NCI-H226 (cell line): Measurements from ENCODE around the gene ANP32B.
"Not testable (repeated sequence)": the region's sequence is repeated elsewhere in the genome, so short reads cannot be mapped to it uniquely, and the experiment has no call there.

ENCODE experiments used
- DNase-seq: peaks from one replicate; pipeline ENCODE4 v3.0.0-alpha.2; 2015

ANP32B gene

GRCh38 chr9:97994703-97995102 lies 11.6 kb downstream of the ANP32B start:
- no peak for DNase-seq

DNA sequence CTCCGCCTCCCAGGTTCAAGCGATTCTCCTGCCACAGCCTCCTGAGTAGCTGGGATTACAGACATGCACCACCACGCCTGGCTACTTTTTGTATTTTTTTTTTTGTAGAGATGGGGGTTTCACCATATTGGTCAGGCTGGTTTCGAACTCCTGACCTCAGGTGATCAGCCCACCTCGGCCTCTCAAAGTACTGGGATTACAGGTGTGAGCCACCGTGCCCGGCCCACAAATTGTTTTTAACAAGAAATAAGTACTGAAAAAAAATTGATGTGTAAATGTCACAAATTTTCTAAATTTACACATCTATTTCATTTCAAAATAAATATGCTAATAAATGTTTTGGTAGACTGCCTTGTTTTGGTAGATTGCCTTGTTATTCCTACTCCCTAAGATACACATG lies 13.5 kb downstream of the ANP32B start:
- DNase-seq = not testable (repeated sequence)

DNA sequence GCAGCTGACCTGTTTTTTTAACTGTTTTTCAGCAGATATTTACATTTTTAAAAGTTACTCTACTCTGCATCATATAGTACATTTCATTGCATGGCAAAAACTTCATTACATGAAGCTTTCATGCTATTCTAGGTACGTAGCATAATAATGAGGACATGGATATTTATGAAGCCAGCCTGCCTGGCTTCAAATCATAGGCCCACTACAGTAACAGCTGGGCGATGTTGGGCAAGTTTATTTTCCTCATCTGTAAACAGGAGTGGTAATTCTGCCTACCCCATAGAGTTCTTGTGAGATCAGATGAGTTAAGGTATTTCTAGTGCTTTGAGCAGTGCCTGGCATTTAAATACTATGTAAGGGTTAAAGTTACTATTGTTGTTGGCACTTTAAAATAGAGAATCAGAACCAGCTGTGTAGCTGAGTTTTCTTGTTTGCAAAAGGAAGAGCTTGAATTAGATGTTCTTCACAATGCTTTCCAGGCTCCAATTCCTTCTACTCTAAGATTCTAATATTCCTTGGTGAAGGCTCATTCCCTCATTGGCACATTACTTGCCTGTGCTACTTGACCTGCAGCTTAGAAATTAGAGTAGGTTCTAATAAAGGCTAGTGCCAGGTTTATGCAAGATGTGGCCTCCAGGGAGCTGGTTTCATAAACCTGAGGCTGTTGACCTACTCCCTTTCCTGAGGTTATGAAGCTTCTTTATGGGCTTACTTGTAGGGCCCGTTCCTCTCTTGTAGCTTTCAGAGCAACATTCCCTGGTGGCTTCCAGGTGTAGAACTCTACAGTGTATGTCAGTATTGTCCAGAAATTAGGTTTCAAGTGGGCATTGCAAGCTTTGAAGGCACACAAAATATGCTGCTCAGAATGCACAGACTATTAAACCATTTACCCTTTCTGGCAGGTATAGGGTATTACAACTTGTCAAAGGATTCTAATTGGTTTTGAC lies 14.5 kb downstream of the ANP32B start:
- DNase-seq = no peak

- DNase-seq = no peak
Measured at GRCh38 chr9:98002808-98003207, 19.7 kb downstream of the ANP32B start.

- no peak for DNase-seq
Measured at GRCh38 chr9:98006127-98006796, 23.1 kb downstream of the ANP32B start.

- DNase-seq = no peak
Measured at GRCh38 chr9:98007251-98007928, 24.2 kb downstream of the ANP32B start.

- no peak for DNase-seq
Measured at GRCh38 chr9:98008764-98009163, 25.6 kb downstream of the ANP32B start.

DNA sequence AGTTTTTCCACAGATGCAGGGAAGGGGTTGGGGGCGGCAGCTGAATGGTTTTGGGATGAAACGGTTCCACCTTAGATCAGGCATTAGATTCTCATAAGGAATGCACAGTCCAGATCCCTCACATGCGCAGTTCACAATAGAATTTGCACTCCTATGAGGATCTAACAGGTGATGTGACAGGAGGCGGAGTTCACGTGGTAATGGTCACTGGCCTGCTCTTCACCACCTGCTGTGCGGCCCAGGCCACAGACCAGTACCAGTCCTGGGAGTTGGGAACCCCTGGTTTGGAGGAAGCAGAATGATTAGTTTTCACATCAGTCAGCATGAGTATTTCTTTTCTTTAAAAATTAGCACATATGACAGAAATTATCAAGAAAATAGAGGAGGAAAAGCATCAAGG lies 26.3 kb downstream of the ANP32B start:
- no peak for DNase-seq

DNA sequence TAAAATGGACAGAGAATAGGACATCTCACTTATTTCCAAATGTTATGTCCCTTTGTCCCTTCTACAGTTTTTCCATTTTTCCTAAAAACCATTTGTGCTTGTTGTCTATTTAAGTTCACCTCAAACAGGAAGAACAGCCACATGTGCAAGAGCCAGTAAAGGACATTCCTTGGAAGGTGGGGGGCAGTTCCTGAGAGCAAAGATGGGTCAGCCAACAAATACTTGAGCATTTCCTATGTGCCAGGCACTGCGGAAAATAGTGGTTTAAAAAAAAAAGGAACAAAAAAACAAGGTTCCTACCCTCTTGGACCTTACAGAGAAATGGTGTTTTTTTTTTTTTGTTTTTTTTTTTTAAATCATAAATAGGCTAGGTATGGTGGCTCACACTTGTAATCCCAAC lies 26.8 kb downstream of the ANP32B start:
- peak; percentile 17 for DNase-seq

GRCh38 chr9:98010445-98010844 lies 27.3 kb downstream of the ANP32B start:
- peak; percentile 84 for DNase-seq

- no peak for DNase-seq
Measured at GRCh38 chr9:98011122-98011521, 28.0 kb downstream of the ANP32B start.

DNA sequence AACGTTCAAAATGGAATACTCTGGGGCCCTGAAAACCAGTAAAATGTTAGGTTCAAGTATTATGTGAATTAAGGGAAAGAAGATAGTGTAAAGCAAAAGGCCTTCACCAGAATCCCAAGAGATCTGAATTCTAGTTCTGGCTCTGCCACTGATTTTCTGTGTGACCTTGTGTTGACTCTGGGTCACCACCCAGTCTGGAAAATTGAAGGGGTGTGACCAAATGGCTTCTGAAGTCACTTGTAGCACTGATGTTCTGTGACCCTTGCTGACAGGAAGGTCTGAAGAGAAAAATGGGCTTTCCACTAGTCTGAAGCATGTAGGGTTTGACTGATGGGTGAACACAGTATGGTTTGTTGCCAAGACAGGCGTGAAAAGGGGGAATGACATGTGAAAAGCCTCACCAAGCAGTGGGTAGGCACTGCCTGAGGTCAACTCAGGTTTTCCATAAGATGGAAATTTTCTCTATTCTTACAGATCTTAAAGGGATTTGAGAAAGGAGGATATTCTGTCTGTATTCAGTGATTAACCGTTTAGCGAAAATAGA lies 33.1 kb downstream of the ANP32B start:
- no peak for DNase-seq

DNA sequence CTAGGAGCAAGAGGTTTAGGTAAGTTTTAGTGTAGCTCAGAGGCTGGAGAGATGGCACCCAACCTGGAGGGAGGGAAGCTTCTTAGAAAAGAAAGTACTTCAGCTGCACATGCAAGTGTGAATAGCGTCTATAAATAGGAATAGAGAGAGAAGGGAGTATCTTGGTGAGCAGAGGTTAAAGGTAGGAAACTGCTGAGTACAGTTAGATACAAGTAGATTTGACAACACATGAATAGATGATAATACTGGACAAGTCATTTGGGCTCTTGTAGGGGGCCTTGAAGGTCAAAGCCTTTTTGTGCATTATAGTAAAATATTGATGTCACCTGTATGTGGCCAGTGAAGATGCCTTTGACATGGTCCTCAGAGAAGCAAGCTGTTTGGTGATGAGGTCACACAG lies 34.2 kb downstream of the ANP32B start:
- no peak for DNase-seq

DNA sequence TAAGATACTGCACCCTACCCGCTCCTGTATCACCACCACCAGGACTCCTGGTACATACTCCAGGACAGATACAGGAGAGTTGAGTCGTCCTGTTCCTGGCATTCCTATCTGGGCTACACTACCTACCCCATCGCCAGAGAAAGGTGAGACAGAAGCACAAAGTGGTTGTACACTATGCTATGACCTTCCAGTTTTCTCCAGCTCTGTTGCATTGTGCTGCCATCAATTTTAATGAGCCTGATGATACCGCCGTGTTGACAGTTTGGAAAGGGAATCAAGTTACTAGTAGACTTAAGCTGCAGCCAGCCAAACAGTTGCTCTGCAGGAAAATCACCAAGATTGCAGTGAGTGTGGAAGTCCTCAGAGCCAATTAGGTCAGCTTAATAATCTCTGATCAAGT lies 35.2 kb downstream of the ANP32B start:
- DNase-seq = no peak

DNA sequence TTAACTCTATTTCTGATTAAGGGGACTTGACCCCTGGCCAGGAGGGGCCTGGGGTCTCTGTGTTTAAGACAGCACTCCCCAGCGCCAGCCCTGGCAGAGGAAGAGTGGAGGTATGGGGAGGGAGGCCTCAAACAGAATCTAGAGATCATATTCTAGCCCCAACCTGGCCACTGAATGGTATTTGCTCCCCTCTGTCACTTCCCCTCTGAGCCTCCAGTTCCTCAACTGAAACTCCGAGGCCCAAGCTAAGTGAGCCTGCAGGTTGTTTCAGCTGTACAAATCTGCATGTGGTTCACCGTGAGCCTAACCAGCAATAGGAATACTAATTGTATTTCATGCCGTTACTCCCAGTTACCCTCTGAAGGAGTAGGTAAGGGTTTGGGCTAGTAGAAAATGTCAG lies 36.0 kb downstream of the ANP32B start:
- no peak for DNase-seq

GRCh38 chr9:98019869-98020268 lies 36.7 kb downstream of the ANP32B start:
- not testable (repeated sequence) for DNase-seq

GRCh38 chr9:98020476-98021145 lies 37.5 kb downstream of the ANP32B start:
- DNase-seq = no peak

- DNase-seq = no peak
Measured at GRCh38 chr9:98021306-98022040, 38.3 kb downstream of the ANP32B start.

GRCh38 chr9:98022447-98022846 lies 39.3 kb downstream of the ANP32B start:
- DNase-seq = no peak

GRCh38 chr9:98024702-98025101 lies 41.6 kb downstream of the ANP32B start:
- DNase-seq = no peak

- DNase-seq = no peak
Measured at GRCh38 chr9:98031169-98031568, 48.0 kb downstream of the ANP32B start.

- DNase-seq = peak; percentile 4
Measured at GRCh38 chr9:98031935-98032334, 48.8 kb downstream of the ANP32B start.
